K562 (cell line): ENCODE data around the gene FBXW7. TPM values are rescaled to one million over a fixed set of nuclear protein-coding genes. Genes with fewer than 3 reads are reported as not detected.

ENCODE experiments used
- ATAC-seq: fragments of 200-7000 bp; cut with Tn5 transposase; 3 replicates; pipeline ENCODE4 v1.9.1; 2020; ENCODE audit warnings: moderate library complexity
- BruUV-seq: library from RNA; stranded (reverse); fragments of 400-500 nt; replicated peaks from 2 replicates; lab custom pipeline; 2021; lab: Mats Ljungman, UMichigan
- CTCF ChIA-PET: fragments of 300-600 bp; formaldehyde crosslinking; extraction: SDS; loops from one replicate; lab custom pipeline; 2021; ENCODE audit warnings: low intra/inter-chr PET ratio; lab: Yijun Ruan, JAX
- POLR2A ChIA-PET: fragments of 300-600, 350-650 bp; sonication (Branson Sonifier 250); formaldehyde crosslinking; extraction: SDS; loops from one replicate; lab custom pipeline; 2021; ENCODE audit warnings: antibody characterized with exemption, inconsistent platforms; lab: Yijun Ruan, JAX
- DNase-seq, 4 experiments: peaks; one replicate each; pipeline versions ENCODE4 v3.0.0 to v3.0.0-alpha.2; 2011 to 2018; ENCODE audit warnings: low spot score in 3 of 4, mixed read lengths in 3 of 4; ENCODE audit errors: extremely low read depth in 1 of 4
- FAIRE-seq: peaks from 2 replicates; lab custom pipeline; 2011; peaks lifted over from hg19 to GRCh38; lab: Jason Lieb, UNC
- H2AFZ ChIP-seq: 2 replicates; pipeline ENCODE4 v1.6.0; 2011; ENCODE audit warnings: low read depth, low read length, control low read depth, inconsistent platforms
- H3K27ac ChIP-seq: fragments of 200-600 bp; 3 replicates; pipeline ENCODE4 v1.8.0; 2011; ENCODE audit warnings: low read depth, mild to moderate bottlenecking, control low read depth, inconsistent platforms, low read length, moderate library complexity, mixed read lengths; ENCODE audit errors: extremely low read depth
- H3K27me3 ChIP-seq, 2 experiments: fragments of 300-600 bp in 1 of 2; 2 replicates in 1 of 2; 3 replicates in 1 of 2; pipeline versions ENCODE4 v1.6.0 to v1.8.0; 2011; ENCODE audit warnings: inconsistent platforms in 2 of 2, low read length in 2 of 2, mild to moderate bottlenecking in 1 of 2, mixed read lengths in 1 of 2, moderate library complexity in 1 of 2; ENCODE audit not compliant: control insufficient read depth in 2 of 2, insufficient read depth in 2 of 2
- H3K36me3 ChIP-seq: fragments of 300-600 bp; 3 replicates; pipeline ENCODE4 v1.8.0; 2011; ENCODE audit warnings: mild to moderate bottlenecking, low read length, inconsistent platforms; ENCODE audit not compliant: control insufficient read depth, insufficient read depth
- H3K4me1 ChIP-seq, 2 experiments: fragments of 200-600 bp in 1 of 2; replicated peaks in 1 of 2; 2 replicates in 1 of 2; 3 replicates in 1 of 2; pipeline versions ENCODE4 v1.5.1 to v1.8.0; 2011; ENCODE audit warnings: inconsistent platforms in 2 of 2, low read length in 2 of 2, mild to moderate bottlenecking in 1 of 2, mixed read lengths in 1 of 2, moderate library complexity in 1 of 2; ENCODE audit not compliant: control insufficient read depth in 2 of 2, insufficient read depth in 2 of 2
- H3K4me2 ChIP-seq: 2 replicates; pipeline ENCODE4 v1.6.1; 2011; ENCODE audit warnings: low read length, control low read depth, inconsistent platforms, mixed read lengths; ENCODE audit not compliant: insufficient read depth
- H3K4me3 ChIP-seq: fragments of 200-600 bp; sonication (generic), shearing (Covaris generic); 2 replicates; pipeline ENCODE4 v1.5.1; 2016; ENCODE audit warnings: control low read depth, inconsistent platforms
- H3K79me2 ChIP-seq: fragments of 200-600 bp; 3 replicates; pipeline ENCODE4 v1.8.0; 2011; ENCODE audit warnings: low read length, inconsistent platforms; ENCODE audit not compliant: control insufficient read depth, insufficient read depth
- H3K9ac ChIP-seq, 2 experiments: 2 replicates each; pipeline versions ENCODE4 v1.6.0 to v1.6.1; 2011; ENCODE audit warnings: low read depth in 2 of 2, low read length in 2 of 2, control low read depth in 1 of 2, inconsistent platforms in 1 of 2, mild to moderate bottlenecking in 1 of 2, mixed read lengths in 1 of 2; ENCODE audit not compliant: insufficient read depth in 1 of 2
- H3K9me1 ChIP-seq: one replicate; pipeline ENCODE4 v1.6.0; 2011; ENCODE audit warnings: inconsistent platforms, mild to moderate bottlenecking, low read length, moderate library complexity; ENCODE audit not compliant: control insufficient read depth, insufficient read depth
- H3K9me3 ChIP-seq: replicated peaks from 2 replicates; pipeline ENCODE4 v1.5.1; 2011; ENCODE audit warnings: low read depth, low read length, inconsistent platforms; ENCODE audit not compliant: control insufficient read depth, insufficient read depth
- H4K20me1 ChIP-seq: replicated peaks from 2 replicates; pipeline ENCODE4 v1.6.1; 2011; ENCODE audit warnings: low read length, inconsistent platforms, mixed read lengths; ENCODE audit not compliant: control insufficient read depth, insufficient read depth
- BRF2 ChIP-seq: IDR thresholded peaks from 3 replicates; pipeline ENCODE4 v1.6.1; 2011; ENCODE audit warnings: borderline replicate concordance, mild to moderate bottlenecking; ENCODE audit not compliant: insufficient read length, insufficient read depth
- CBFB ChIP-seq: sonication (generic); formaldehyde crosslinking; IDR thresholded peaks from 2 replicates; pipeline ENCODE4 v1.4.0; 2020; ENCODE audit warnings: mild to moderate bottlenecking, missing genetic modification reagents
- ELF1 ChIP-seq: fragments of 200-800 bp; sonication (Bioruptor generic); IDR thresholded peaks from 2 replicates; pipeline ENCODE4 v1.6.1; 2016; ENCODE audit warnings: missing genetic modification characterization, missing compliant biosample characterization
- ELF2 ChIP-seq: fragments of 250-450 bp; sonication (Bioruptor Pico); IDR thresholded peaks from 2 replicates; pipeline ENCODE4 v1.5.0; 2021; ENCODE audit warnings: mild to moderate bottlenecking
- GABPB2 ChIP-seq: fragments of 250-450 bp; sonication (Bioruptor Pico); conservative IDR thresholded peaks from 2 replicates; pipeline ENCODE4 v1.5.1; 2021; ENCODE audit warnings: mild to moderate bottlenecking
- ILF3 ChIP-seq: fragments of 450-650 bp; IDR thresholded peaks from 2 replicates; pipeline ENCODE4 v1.6.1; 2018; ENCODE audit warnings: antibody characterized with exemption, mild to moderate bottlenecking, moderate library complexity, borderline replicate concordance
- JUNB ChIP-seq: fragments of 450-650 bp; formaldehyde crosslinking; conservative IDR thresholded peaks from 2 replicates; pipeline ENCODE4 v1.4.0; 2020; ENCODE audit warnings: mild to moderate bottlenecking
- MAZ ChIP-seq, 2 experiments: fragments of 450-650 bp in 1 of 2; sonication (generic) in 1 of 2; formaldehyde crosslinking; IDR thresholded peaks in 1 of 2; conservative IDR thresholded peaks in 1 of 2; 2 replicates each; pipeline versions ENCODE4 v1.4.0 to v1.5.0; 2020; ENCODE audit warnings: mild to moderate bottlenecking in 1 of 2, missing genetic modification reagents in 1 of 2
- MCM5 ChIP-seq: fragments of 450-650 bp; IDR thresholded peaks from 2 replicates; pipeline ENCODE4 v1.6.1; 2016; ENCODE audit warnings: low read depth
- POLR2AphosphoS5 ChIP-seq: IDR thresholded peaks from 2 replicates; pipeline ENCODE4 v1.6.1; 2011; ENCODE audit warnings: mild to moderate bottlenecking, low read depth, low read length, moderate library complexity; ENCODE audit not compliant: control insufficient read depth, insufficient read depth
- PTRF ChIP-seq: fragments of 450-650 bp; IDR thresholded peaks from 2 replicates; pipeline ENCODE4 v1.6.1; 2016; ENCODE audit warnings: mild to moderate bottlenecking, missing genetic modification characterization, missing compliant biosample characterization
- SIN3A ChIP-seq, 2 experiments: fragments of 150-350 bp in 1 of 2; IDR thresholded peaks; 2 replicates each; pipeline ENCODE4 v1.6.1; 2011 to 2016; ENCODE audit warnings: borderline replicate concordance in 2 of 2, low read depth in 2 of 2, low read length in 2 of 2, mild to moderate bottlenecking in 2 of 2, moderate library complexity in 2 of 2; ENCODE audit not compliant: control insufficient read depth in 1 of 2
- ZFX ChIP-seq: sonication (generic); formaldehyde crosslinking; IDR thresholded peaks from 2 replicates; pipeline ENCODE4 v1.8.0; 2022; ENCODE audit warnings: mild to moderate bottlenecking, missing genetic modification reagents, moderate library complexity
- ZNF407 ChIP-seq: fragments of 450-650 bp; IDR thresholded peaks from 2 replicates; pipeline ENCODE4 v1.6.1; 2016; ENCODE audit warnings: low read depth
- WGBS: fragments of 100-300 bp; shearing (Covaris generic); methylation state at CpG from one replicate; pipeline ENCODE4 v1.1.6; 2016; ENCODE audit warnings: low coverage, mixed read lengths; ENCODE audit not compliant: insufficient coverage; ENCODE audit errors: missing lambda C conversion rate; 5-methylcytosine and 5-hydroxymethylcytosine counted together
- in situ Hi-C: fragments of 300-500 bp; cut with MboI; formaldehyde crosslinking; loops from 4 replicates; pipeline ENCODE4 v1.15.0; 2018; ENCODE audit warnings: inconsistent platforms, mixed read lengths
- intact Hi-C: fragments of 100-400 bp; cut with micrococcal nuclease; formaldehyde crosslinking; loops from 2 replicates; pipeline ENCODE4 v1.14.2; 2022
- polyA plus RNA-seq, 8 experiments: library from polyadenylated mRNA; depleted of rRNA in 4 of 8; stranded (reverse) in 5 of 8; unstranded in 3 of 8; fragments of >200 nt; fragmentation: Nextera tagmentation in 2 of 8; fragmentation: Illumina TruSeq in 1 of 8; extraction: Ambion mirVana in 2 of 8; extraction: Trizol in 1 of 8; gene quantifications; 2 replicates each; pipeline versions ENCODE4 v1.2.1 to v1.2.3, GENCODE V29; 2011 to 2014; ENCODE audit warnings: inconsistent platforms in 1 of 8, missing spikeins in 1 of 8
- total RNA-seq, 7 experiments: library from RNA; depleted of rRNA in 6 of 7; stranded (reverse); fragments of >200 nt in 6 of 7; fragmentation: Illumina TruSeq in 2 of 7; extraction: Trizol in 2 of 7; gene quantifications; 2 replicates each; pipeline versions ENCODE4 v1.2.1 to v1.2.3, GENCODE V29; 2011 to 2021; ENCODE audit warnings: low replicate concordance in 1 of 7

FBXW7 gene
- total and polyA plus RNA-seq, 9 of the 15 experiments (the other 6 are each of a cell fraction or from before 2014, with no cell fraction given): 6.8 to 44.2 (median 16.4) TPM

- H3K79me2 ChIP-seq: peaks cover 29% of the 10 kb centered on the region; the same call in 2 of the 3 replicates
- CTCF ChIA-PET: no interaction called here
- FAIRE-seq (no peak), DNase-seq (no peak), ATAC-seq (no peak)
- H3K36me3 ChIP-seq: no peaks in the 10 kb centered on the region
- in situ Hi-C loops: no loop called here
- no peak overlapping the region for H3K4me3 ChIP-seq
- no peaks in the 10 kb centered on the region for H3K9me3 ChIP-seq
- no peak overlapping the region for H3K27ac ChIP-seq
- H3K4me2 ChIP-seq: no peak overlapping the region
- no peak overlapping the region for H2AFZ ChIP-seq
- H3K9me1 ChIP-seq: no peaks in the 10 kb centered on the region
- POLR2A ChIA-PET: interaction anchor here (0.7 kb wide), 1 partner anchor 34 kb away, joined by 3 read pairs; no protein-coding TSS in a partner anchor
- BruUV-seq: no TSS peak
- 0 out of 2 replicates have a peak, but pooled peaks cover 5% of the 10 kb centered on the region for H4K20me1 ChIP-seq
- H3K9ac ChIP-seq: no peak overlapping the region
- intact Hi-C loops: loop anchor here (5.0 kb wide), 1 partner anchor 278 kb away; no protein-coding TSS in a partner anchor
- 22% methylated on average over 1 of the region's 1 CpG for WGBS
- H3K4me1 ChIP-seq: no peaks in the 10 kb centered on the region; a peak in 4 of 5 replicates
- H3K27me3 ChIP-seq: no peaks in the 10 kb centered on the region
- TF ChIP-seq ELF1 (tag) (no peak), GABPB2 (CRISPR knock-in tag) (no peak), PTRF (tag) (no peak), ELF2 (CRISPR knock-in tag) (no peak), ZFX (CRISPR knock-in tag) (no peak), POLR2AphosphoS5 (no peak), SIN3A (IDR thresholded peaks at IDR 0.05; ENCODE audit: borderline replicate concordance in 2 of 2, control insufficient read depth in 1 of 2, low read depth in 2 of 2, low read length in 2 of 2) (no peak), MCM5 (no peak), CBFB (CRISPR knock-in tag) (no peak), ZNF407 (no peak), BRF2 (no peak), ILF3 (no peak), JUNB (CRISPR knock-in tag) (no peak), MAZ (CRISPR knock-in tag; conservative IDR thresholded peaks at IDR 0.05 in 1 of 2, IDR thresholded peaks at IDR 0.05 in 1 of 2) (no peak)
Measured at GRCh38 chr4:152459326-152459725, 76.6 kb downstream of the FBXW7 start.
